H1 (cell line): Measurements from ENCODE around the gene FAM98C. TPM values are rescaled to one million over a fixed set of nuclear protein-coding genes. Genes with fewer than 3 reads are reported as not detected.

Source experiments
- CTCF ChIA-PET: fragments of 300-600 bp; sonication (Branson Sonifier 250); formaldehyde crosslinking; loops from one replicate; lab custom pipeline; 2021; ENCODE audit not compliant: partially characterized antibody; lab: Charles Lee
- POLR2A ChIA-PET: fragments of 300-600 bp; sonication (Branson Sonifier 250); formaldehyde crosslinking; loops from one replicate; lab custom pipeline; 2021; ENCODE audit warnings: inconsistent platforms; ENCODE audit not compliant: partially characterized antibody; lab: Charles Lee
- DNase-seq, 2 experiments: peaks; one replicate each; pipeline versions ENCODE4 v3.0.0 to v3.0.0-alpha.2; 2010 to 2022; ENCODE audit warnings: low spot score in 2 of 2, low read depth in 1 of 2, mixed read lengths in 1 of 2
- FAIRE-seq: peaks from 2 replicates; lab custom pipeline; 2011; peaks lifted over from hg19 to GRCh38; lab: Jason Lieb, UNC
- H2AFZ ChIP-seq: 2 replicates; pipeline ENCODE4 v1.8.1; 2012; ENCODE audit warnings: low read length, inconsistent platforms
- H2AK5ac ChIP-seq: 2 replicates; pipeline ENCODE4 v1.6.1; 2013; ENCODE audit warnings: low read depth, low read length
- H2BK120ac ChIP-seq: replicated peaks from 2 replicates; pipeline ENCODE3; 2013; ENCODE audit warnings: low read depth, low read length, inconsistent platforms
- H2BK12ac ChIP-seq: 2 replicates; pipeline ENCODE4 v1.6.1; 2013; ENCODE audit warnings: low read depth, low read length
- H2BK15ac ChIP-seq: 2 replicates; pipeline ENCODE4 v1.6.1; 2013; ENCODE audit warnings: low read length
- H2BK20ac ChIP-seq: 2 replicates; pipeline ENCODE4 v1.6.1; 2013; ENCODE audit warnings: low read length
- H2BK5ac ChIP-seq: 2 replicates; pipeline ENCODE4 v1.6.1; 2013; ENCODE audit warnings: low read depth, low read length
- H3K14ac ChIP-seq: 2 replicates; pipeline ENCODE4 v1.6.1; 2013; ENCODE audit warnings: inconsistent platforms; ENCODE audit not compliant: insufficient read length
- H3K18ac ChIP-seq: 2 replicates; pipeline ENCODE4 v1.6.1; 2013; ENCODE audit warnings: low read length; ENCODE audit errors: extremely low read depth
- H3K23ac ChIP-seq: 2 replicates; pipeline ENCODE4 v1.6.1; 2013; ENCODE audit warnings: inconsistent platforms; ENCODE audit not compliant: insufficient read length
- H3K23me2 ChIP-seq: 2 replicates; pipeline ENCODE4 v1.6.1; 2013; ENCODE audit warnings: low read depth, low read length
- H3K27ac ChIP-seq: 2 replicates; pipeline ENCODE4 v1.6.1; 2011; ENCODE audit warnings: low read depth, low read length, inconsistent platforms
- H3K27me3 ChIP-seq, 4 experiments: replicated peaks in 1 of 4; 1 replicate in 1 of 4; 2 replicates in 3 of 4; pipeline versions ENCODE4 v1.6.1 to v1.8.1; 2011 to 2013; ENCODE audit warnings: low read length in 3 of 4, mild to moderate bottlenecking in 3 of 4, inconsistent platforms in 2 of 4, mixed read lengths in 2 of 4, moderate library complexity in 1 of 4; ENCODE audit not compliant: control insufficient read depth in 3 of 4, insufficient read depth in 3 of 4; ENCODE audit errors: extremely low read depth in 1 of 4
- H3K36me3 ChIP-seq, 4 experiments: 2 replicates each; pipeline versions ENCODE4 v1.6.1 to v1.8.1; 2011 to 2013; ENCODE audit warnings: mild to moderate bottlenecking in 4 of 4, low read length in 3 of 4, moderate library complexity in 2 of 4, control low read depth in 1 of 4, inconsistent platforms in 1 of 4; ENCODE audit not compliant: insufficient read depth in 4 of 4, control insufficient read depth in 2 of 4
- H3K4ac ChIP-seq: replicated peaks from 2 replicates; pipeline ENCODE3; 2013; ENCODE audit warnings: low read length, low read depth, mixed read lengths, inconsistent platforms; ENCODE audit not compliant: insufficient read length
- H3K4me1 ChIP-seq, 4 experiments: replicated peaks in 1 of 4; 1 replicate in 1 of 4; 2 replicates in 3 of 4; pipeline versions ENCODE4 v1.6.1 to v1.8.1; 2011 to 2013; ENCODE audit warnings: low read length in 3 of 4, inconsistent platforms in 2 of 4, mixed read lengths in 1 of 4; ENCODE audit not compliant: insufficient read depth in 4 of 4, control insufficient read depth in 3 of 4
- H3K4me2 ChIP-seq, 2 experiments: 2 replicates each; pipeline versions ENCODE4 v1.6.1 to v1.8.1; 2011 to 2013; ENCODE audit warnings: low read depth in 2 of 2, low read length in 2 of 2, control low read depth in 1 of 2, inconsistent platforms in 1 of 2, mild to moderate bottlenecking in 1 of 2; ENCODE audit not compliant: insufficient read depth in 1 of 2
- H3K4me3 ChIP-seq, 4 experiments: fragments of 200-600, 300-600 bp in 1 of 4; sonication (generic), shearing (Covaris generic), sonication (Bioruptor Twin) in 1 of 4; 2 replicates each; pipeline versions ENCODE4 v1.5.1 to v1.8.1; 2011 to 2016; ENCODE audit warnings: low read length in 4 of 4, low read depth in 3 of 4, control low read depth in 2 of 4, inconsistent platforms in 2 of 4, mild to moderate bottlenecking in 2 of 4, mixed read lengths in 1 of 4, moderate library complexity in 1 of 4; ENCODE audit not compliant: insufficient read depth in 2 of 4; ENCODE audit errors: extremely low read depth in 1 of 4
- H3K56ac ChIP-seq: replicated peaks from 2 replicates; pipeline ENCODE3; 2013; ENCODE audit warnings: low read depth, mild to moderate bottlenecking, mixed read lengths, low read length, inconsistent platforms; ENCODE audit not compliant: insufficient read length
- H3K79me1 ChIP-seq: 2 replicates; pipeline ENCODE4 v1.6.1; 2013; ENCODE audit warnings: low read depth, low read length, control low read depth
- H3K79me2 ChIP-seq, 2 experiments: 2 replicates each; pipeline versions ENCODE4 v1.6.1 to v1.8.1; 2012 to 2013; ENCODE audit warnings: low read length in 2 of 2, mild to moderate bottlenecking in 2 of 2, inconsistent platforms in 1 of 2; ENCODE audit not compliant: insufficient read depth in 2 of 2, control insufficient read depth in 1 of 2
- H3K9ac ChIP-seq, 4 experiments: replicated peaks in 1 of 4; 1 replicate in 1 of 4; 2 replicates in 3 of 4; pipeline versions ENCODE4 v1.6.1 to v1.8.1; 2011 to 2013; ENCODE audit warnings: low read depth in 3 of 4, low read length in 3 of 4, control low read depth in 2 of 4, mild to moderate bottlenecking in 2 of 4, moderate library complexity in 2 of 4, inconsistent platforms in 1 of 4; ENCODE audit errors: extremely low read depth in 1 of 4
- H3K9me3 ChIP-seq, 2 experiments: 2 replicates each; pipeline versions ENCODE4 v1.6.1 to v1.8.1; 2012 to 2013; ENCODE audit warnings: mild to moderate bottlenecking in 2 of 2, moderate library complexity in 2 of 2, control low read depth in 1 of 2, inconsistent platforms in 1 of 2, low read depth in 1 of 2, low read length in 1 of 2, mixed read lengths in 1 of 2; ENCODE audit not compliant: insufficient read depth in 2 of 2
- H4K20me1 ChIP-seq, 2 experiments: replicated peaks in 1 of 2; 2 replicates each; pipeline versions ENCODE3 to v1.8.1; 2011 to 2013; ENCODE audit warnings: inconsistent platforms in 2 of 2, low read length in 2 of 2, mild to moderate bottlenecking in 1 of 2; ENCODE audit not compliant: insufficient read depth in 2 of 2, control insufficient read depth in 1 of 2
- H4K5ac ChIP-seq: 2 replicates; pipeline ENCODE4 v1.6.1; 2013; ENCODE audit warnings: low read length, low read depth, mixed read lengths, inconsistent platforms; ENCODE audit not compliant: insufficient read length
- H4K8ac ChIP-seq: 2 replicates; pipeline ENCODE4 v1.8.0; 2013; ENCODE audit warnings: mild to moderate bottlenecking, moderate library complexity, low read length, inconsistent platforms; ENCODE audit not compliant: insufficient read depth; ENCODE audit errors: extremely low read depth
- H4K91ac ChIP-seq: replicated peaks from 2 replicates; pipeline ENCODE3; 2013; ENCODE audit warnings: low read length, mixed read lengths, inconsistent platforms; ENCODE audit not compliant: insufficient read length
- SP1 ChIP-seq: IDR thresholded peaks from 2 replicates; pipeline ENCODE4 v1.6.1; 2011; ENCODE audit warnings: low read depth, low read length
- WGBS, 2 experiments: shearing (Covaris generic) in 1 of 2; methylation state at CpG; one replicate each; pipeline versions ENCODE4 v1.1.6 to v1.1.7; 2013 to 2015; ENCODE audit warnings: low lambda C conversion rate in 2 of 2, mixed read lengths in 2 of 2, inconsistent platforms in 1 of 2, low coverage in 1 of 2, missing lambda C conversion rate in 1 of 2; ENCODE audit not compliant: insufficient replicate concordance in 2 of 2, insufficient coverage in 1 of 2, insufficient read length in 1 of 2; ENCODE audit errors: extremely low coverage in 1 of 2, missing lambda C conversion rate in 1 of 2; 5-methylcytosine and 5-hydroxymethylcytosine counted together
- polyA plus RNA-seq, 7 experiments: library from polyadenylated mRNA; depleted of rRNA in 3 of 7; stranded (reverse) in 5 of 7; unstranded in 2 of 7; fragments of >200 nt in 5 of 7; fragments of 200-250 nt in 2 of 7; gene quantifications; 1 replicate in 5 of 7; 2 replicates in 1 of 7; 4 replicates in 1 of 7; pipeline versions ENCODE4 v1.2.1 to v1.2.3, GENCODE V29; 2011 to 2013; ENCODE audit warnings: missing spikeins in 2 of 7, mixed read lengths in 2 of 7
- total RNA-seq: library from RNA; stranded (reverse); fragmentation: NEBNext Ultra II Directional; extraction: Animal tissue kit (Norgen Biotek cat#: 25700); gene quantifications from 2 replicates; pipeline ENCODE4 v1.2.1, GENCODE V29; 2021

Gene FAM98C
- total and polyA plus RNA-seq, 2 of the 8 experiments (the other 6 are each of a cell fraction or from before 2014, with no cell fraction given) = 6.1 to 9.4 TPM

GRCh38 chr19:38453596-38453995, 50.7 kb downstream of the FAM98C start:
- Histone ChIP-seq H3K27me3 (no peaks in the 10 kb centered on the region), H3K23ac (no peak overlapping the region), H3K79me2 (no peaks in the 10 kb centered on the region), H2BK12ac (no peak overlapping the region), H2BK20ac (no peak overlapping the region), H3K4me2 (no peak overlapping the region), H2AK5ac (no peak overlapping the region), H4K5ac (no peak overlapping the region), H4K8ac (no peak overlapping the region), H3K27ac (no peak overlapping the region), H2AFZ (no peak overlapping the region), H3K18ac (no peak overlapping the region), H2BK120ac (no peak overlapping the region), H3K4me1 (peaks cover 0 to 5% (median 2%) of the 10 kb centered on the region in 4 experiments; a peak in 5 of 7 replicates), H2BK15ac (no peak overlapping the region), H2BK5ac (no peak overlapping the region), H4K20me1 (peaks cover 2 to 9% of the 10 kb centered on the region in 2 experiments), H3K79me1 (no peaks in the 10 kb centered on the region; the same call in 1 of the 2 replicates), H3K56ac (no peak overlapping the region), H3K23me2 (no peaks in the 10 kb centered on the region), H3K14ac (no peak overlapping the region), H4K91ac (no peak overlapping the region), H3K9me3 (no peaks in the 10 kb centered on the region), H3K9ac (no peak overlapping the region), H3K4me3 (no peak overlapping the region), H3K4ac (no peak overlapping the region), H3K36me3 (peaks cover 9 to 32% (median 18%) of the 10 kb centered on the region in 4 experiments; a peak in 6 of 8 replicates)
- FAIRE-seq = no peak
- WGBS, 2 experiments = 80% methylated on average over 3 of the region's 3 CpGs; no CpG with 5 or more reads in 1 of the 2 experiments
- ChIA-PET CTCF (interaction anchor here (0.9 to 3.1 kb wide), 5 partner anchors 13 to 50 kb away, joined by 3 to 22 read pairs (median 4); partner anchors contain the start of gene FAM98C), POLR2A (interaction anchor here (1.3 to 2.0 kb wide), 7 partner anchors 11 to 165 kb away, joined by 3 to 7 read pairs (median 4); partner anchors contain the start of gene FAM98C)
- DNase-seq = no peak
- TF ChIP-seq SP1 = no peak
